Measurements from ENCODE around the gene KLHL20. TPM values are rescaled to one million over a fixed set of nuclear protein-coding genes. Genes with fewer than 3 reads are reported as not detected.

KLHL20 gene
- total RNA-seq, 4 donors from 2014 or later: 28.3 to 38.3 (median 33.3) TPM

GRCh38 chr1:173824315-173825081 is 109.7 kb downstream of the KLHL20 start, which contains the start of the genes CENPL and DARS2:
Gene CENPL (minus strand): TSS chr1:173824883. CDS start chr1:173811299, 13,584 bp downstream.
Gene DARS2 (plus strand): TSS chr1:173824673. CDS start chr1:173825230, 557 bp downstream.
- H3K27me3 ChIP-seq: no peaks in the 10 kb centered on the region
- H3K36me3 ChIP-seq: peaks cover 0 to 7% (median 0%) of the 10 kb centered on the region in 4 donors
- TF ChIP-seq CTCF (IDR thresholded peaks at IDR 0.05): no peak
- TF ChIP-seq EP300 (IDR thresholded peaks at IDR 0.05): no peak
- peak; percentile 77 to 90 for TF ChIP-seq POLR2AphosphoS5 (IDR thresholded peaks at IDR 0.05)
- no peaks in the 10 kb centered on the region for H3K9me3 ChIP-seq
- peak within 1 kb of the TSS; percentile 80 to 86 (median 82) for H3K4me3 ChIP-seq
- WGBS: 0% methylated on average over 46 of the region's 55 CpGs
- intact Hi-C loops (cut with DNase I): loop anchor here (2.0 to 10.0 kb wide), 3 partner anchors 42 to 1080 kb away; partner anchors contain the start of gene GAS5
- H3K4me1 ChIP-seq: peaks cover 10 to 39% (median 24%) of the 10 kb centered on the region in 4 donors
- DNase-seq (ENCODE audit: extremely low spot score): peak; percentile 98
- peak within 1 kb of the TSS; percentile 90 to 95 (median 94) for H3K27ac ChIP-seq (replicated peaks in 1 of 4)

- Histone ChIP-seq H3K27me3 (no peaks in the 10 kb centered on the region), H3K36me3 (peaks cover 0 to 34% (median 18%) of the 10 kb centered on the region in 4 donors), H3K27ac (replicated peaks in 1 of 4) (no peak overlapping the region), H3K4me1 (peaks cover 10 to 38% (median 24%) of the 10 kb centered on the region in 4 donors), H3K9me3 (no peaks in the 10 kb centered on the region), H3K4me3 (no peak overlapping the region)
- no peak for DNase-seq (ENCODE audit: extremely low spot score)
- TF ChIP-seq POLR2A (IDR thresholded peaks at IDR 0.05; ENCODE audit: low read depth): no peak
- TF ChIP-seq POLR2AphosphoS5 (IDR thresholded peaks at IDR 0.05): no peak
- TF ChIP-seq EP300 (IDR thresholded peaks at IDR 0.05): no peak
- no peak for TF ChIP-seq CTCF (IDR thresholded peaks at IDR 0.05)
- intact Hi-C loops (cut with DNase I): loop anchor here (5.0 to 10.0 kb wide), 2 partner anchors 405 to 1083 kb away; no protein-coding TSS in a partner anchor
- 93% methylated on average over 2 of the region's 2 CpGs for WGBS
Observed at GRCh38 chr1:173827611-173828010, 112.8 kb downstream of the KLHL20 start.

- DNase-seq (ENCODE audit: extremely low spot score): no peak
- intact Hi-C loops (cut with DNase I): no loop called here
- H3K4me3 ChIP-seq: no peak overlapping the region
- no peak overlapping the region for H3K27ac ChIP-seq (replicated peaks in 1 of 4)
- no peaks in the 10 kb centered on the region for H3K27me3 ChIP-seq
- peaks cover 16 to 85% (median 54%) of the 10 kb centered on the region in 4 donors for H3K36me3 ChIP-seq
- WGBS: 95% methylated on average over 1 of the region's 1 CpG
- no peak for TF ChIP-seq POLR2A (IDR thresholded peaks at IDR 0.05; ENCODE audit: low read depth)
- no peak for TF ChIP-seq EP300 (IDR thresholded peaks at IDR 0.05)
- TF ChIP-seq CTCF (IDR thresholded peaks at IDR 0.05): no peak
- no peak for TF ChIP-seq POLR2AphosphoS5 (IDR thresholded peaks at IDR 0.05)
- H3K9me3 ChIP-seq: no peaks in the 10 kb centered on the region
- H3K4me1 ChIP-seq: no peaks in the 10 kb centered on the region
Observed at GRCh38 chr1:173832748-173833147, 118.0 kb downstream of the KLHL20 start.

Small RNAs within 50 kb of the gene (small RNA-seq; reads per million reads assigned to genes)
- gene BX248409.1 (0 reads per million in 3 donors), gene RF00019 (0 reads per million in 3 donors)

Other genes starting within 250 kb of the KLHL20 start
- 100 to 1,000 TPM; 319 to 529 (median 375) TPM for gene PRDX6, start 237.6 kb upstream of the KLHL20 start, total RNA-seq
- gene SLC9C2, start 111.9 kb upstream of the KLHL20 start, total RNA-seq: not detected
- gene TEX50, start 79.6 kb upstream of the KLHL20 start, total RNA-seq: not detected
- gene ANKRD45, start 45.1 kb upstream of the KLHL20 start, total RNA-seq: under 1 TPM in 1 of 4 donors, not detected in 3; 0.33 TPM
- 1 to 10 TPM; 5.5 to 9.1 (median 7.7) TPM for gene DARS2, start 109.7 kb downstream of the KLHL20 start, total RNA-seq
- 1 to 10 TPM; 3.6 to 7.1 (median 5.8) TPM for gene CENPL, start 109.9 kb downstream of the KLHL20 start, total RNA-seq
- gene GAS5, start 153.0 kb downstream of the KLHL20 start, total RNA-seq: 100 to 1,000 TPM; 138 to 375 (median 203) TPM
- gene ZBTB37, start 153.4 kb downstream of the KLHL20 start, total RNA-seq: 1 to 10 TPM; 6.1 to 9.3 (median 7.0) TPM
- not detected for gene SERPINC1, start 202.3 kb downstream of the KLHL20 start, total RNA-seq

All from esophagus muscularis mucosa (tissue), 4 donors.